Erythroblast (primary cell): ENCODE data around the gene TSPAN8.

Experiments
- GATA1 ChIP-seq: IDR thresholded peaks from 2 replicates; pipeline ENCODE4 v1.6.1; 2011; ENCODE audit warnings: low read depth, mild to moderate bottlenecking, control low read depth, low read length, moderate library complexity
- POLR2A ChIP-seq: IDR thresholded peaks from 2 replicates; pipeline ENCODE4 v1.6.1; 2011; ENCODE audit warnings: mild to moderate bottlenecking, low read length

- TF ChIP-seq POLR2A: no peak
- no peak for TF ChIP-seq GATA1
Measured at GRCh38 chr12:71159878-71160277, 2.1 kb upstream of the TSPAN8 start.
